SK-N-MC (cell line): Measurements from ENCODE around the gene POLR2L.

ENCODE experiments used
- EZH2 ChIP-seq: fragments of 200-600 bp; sonication (generic); IDR thresholded peaks from one replicate; pipeline ENCODE4 v1.6.1; 2017; ENCODE audit warnings: antibody characterized with exemption
- POLR2AphosphoS5 ChIP-seq: IDR thresholded peaks from 2 replicates; pipeline ENCODE4 v1.6.1; 2012; ENCODE audit warnings: mild to moderate bottlenecking, low read depth, low read length, borderline replicate concordance

GRCh38 chr11:865462-866430, 23.4 kb upstream of the POLR2L start:
- TF ChIP-seq EZH2 (no peak), POLR2AphosphoS5 (peak; percentile 38)
